HG03442 (cell line): ENCODE data around the gene PPRC1.
"Not testable (repeated sequence)": the region's sequence is repeated elsewhere in the genome, so short reads cannot be mapped to it uniquely, and the experiment has no call there.

Experiments used
- ATAC-seq: cut with Tn5 transposase; IDR thresholded peaks from one replicate; pipeline ENCODE4 v1.9.1; 2021; ENCODE audit warnings: mild to moderate bottlenecking, moderate library complexity; ENCODE audit not compliant: unreplicated experiment

PPRC1 gene

GRCh38 chr10:102188941-102189898 is 56.4 kb downstream of the PPRC1 start:
- not testable (repeated sequence) for ATAC-seq

- ATAC-seq, result no peak
Observed at GRCh38 chr10:102191956-102192355, 59.1 kb downstream of the PPRC1 start.

DNA sequence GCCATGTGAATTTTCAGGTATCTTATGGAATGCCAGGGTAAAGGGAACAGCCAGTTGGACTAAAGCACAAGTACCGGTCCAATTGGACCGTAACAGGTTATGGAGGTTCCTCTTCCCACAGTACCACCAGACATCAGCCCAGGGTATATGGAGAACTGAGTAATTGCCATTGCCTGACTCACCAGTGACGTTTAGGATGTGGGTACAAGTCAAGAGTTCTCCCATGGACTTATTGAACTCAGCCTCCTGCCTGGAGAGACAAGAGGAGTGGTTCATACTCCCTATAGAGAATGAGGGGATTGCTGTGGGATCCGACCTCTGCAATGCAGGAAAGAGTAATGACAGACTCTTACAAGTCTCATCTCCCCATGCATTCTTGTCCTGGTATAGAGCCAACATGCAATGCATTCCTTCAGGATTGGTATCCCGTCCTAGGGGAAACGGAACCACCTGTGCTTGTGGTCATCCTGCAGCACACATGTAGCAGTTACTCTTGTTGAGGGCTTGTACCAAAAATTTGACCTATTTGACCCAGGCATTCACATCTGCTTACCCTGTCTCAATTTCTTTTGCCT is 62.5 kb downstream of the PPRC1 start:
- no peak for ATAC-seq

DNA sequence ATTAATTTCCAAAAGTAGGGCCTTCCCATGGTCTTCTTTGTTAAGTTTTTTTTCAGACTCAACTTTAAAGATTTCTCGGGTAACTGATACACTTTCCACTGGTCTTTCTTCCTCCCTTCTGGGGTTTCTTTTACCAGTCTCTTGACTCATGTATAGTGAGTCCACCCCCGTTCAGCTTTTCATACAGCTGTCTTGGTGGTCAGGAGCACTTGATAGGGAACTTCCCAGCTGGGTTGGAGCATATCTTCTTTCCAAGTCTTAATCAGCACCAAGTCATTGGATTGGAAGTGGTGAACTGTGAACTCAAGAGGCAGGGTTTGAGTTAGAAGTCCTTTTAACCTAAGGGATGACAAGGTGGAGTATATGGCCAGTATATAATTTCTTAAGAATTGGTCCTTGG is 64.1 kb downstream of the PPRC1 start:
- no peak for ATAC-seq

DNA sequence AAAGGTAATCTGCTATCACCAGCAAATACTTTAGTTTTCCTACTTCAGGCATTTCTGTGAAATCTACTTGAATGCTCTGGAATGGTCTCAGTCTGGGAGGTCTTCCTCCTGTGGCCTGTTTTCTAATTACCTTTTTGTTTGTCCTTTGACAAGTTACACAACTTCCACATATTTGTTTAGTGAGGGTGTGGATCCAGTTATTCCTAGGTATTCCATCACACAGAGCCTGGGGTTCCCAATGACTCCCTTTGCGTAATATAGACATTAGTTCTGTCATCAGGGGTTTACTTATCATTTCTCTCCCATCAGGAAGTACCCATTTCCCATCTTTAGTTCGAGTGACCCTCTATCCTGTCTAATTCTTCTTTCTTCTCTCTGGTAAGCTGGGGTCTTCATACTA is 65.2 kb downstream of the PPRC1 start:
- ATAC-seq, result no peak
